Ovary (tissue), 3 donors: ENCODE data around the gene ERBB2.

ENCODE experiments used
- CTCF ChIP-seq, 3 donors: fragments of 450-650 bp in 2 of 3; fragments of 200-600 bp in 1 of 3; IDR thresholded peaks; one replicate each; pipeline versions ENCODE4 v1.5.1 to v1.8.0; 2016 to 2022; ENCODE audit warnings: antibody characterized with exemption in 3 of 3, mild to moderate bottlenecking in 1 of 3
- EP300 ChIP-seq: sonication (generic); formaldehyde crosslinking; IDR thresholded peaks from one replicate; pipeline ENCODE4 v1.6.1; 2017; ENCODE audit warnings: antibody characterized with exemption
- POLR2A ChIP-seq: fragments of 450-650 bp; IDR thresholded peaks from one replicate; pipeline ENCODE4 v1.6.1; 2017; ENCODE audit warnings: antibody characterized with exemption, mild to moderate bottlenecking, moderate library complexity
- donor health status: DM: no; HTN: no; CAD: no.

GRCh38 chr17:39738983-39739884 lies 39.4 kb downstream of the ERBB2 start:
- no peak for TF ChIP-seq CTCF (IDR thresholded peaks at IDR 0.05)
- no peak for TF ChIP-seq EP300
- TF ChIP-seq POLR2A, result no peak
